ENCODE measurements around the gene UCK1. TPM values are rescaled to one million over a fixed set of nuclear protein-coding genes. Genes with fewer than 3 reads are reported as not detected.

The UCK1 gene
- total and polyA plus RNA-seq, 2 of the 8 experiments (the other 6 are each of a cell fraction or from before 2014, with no cell fraction given), result 35.1 to 42.0 TPM

DNA sequence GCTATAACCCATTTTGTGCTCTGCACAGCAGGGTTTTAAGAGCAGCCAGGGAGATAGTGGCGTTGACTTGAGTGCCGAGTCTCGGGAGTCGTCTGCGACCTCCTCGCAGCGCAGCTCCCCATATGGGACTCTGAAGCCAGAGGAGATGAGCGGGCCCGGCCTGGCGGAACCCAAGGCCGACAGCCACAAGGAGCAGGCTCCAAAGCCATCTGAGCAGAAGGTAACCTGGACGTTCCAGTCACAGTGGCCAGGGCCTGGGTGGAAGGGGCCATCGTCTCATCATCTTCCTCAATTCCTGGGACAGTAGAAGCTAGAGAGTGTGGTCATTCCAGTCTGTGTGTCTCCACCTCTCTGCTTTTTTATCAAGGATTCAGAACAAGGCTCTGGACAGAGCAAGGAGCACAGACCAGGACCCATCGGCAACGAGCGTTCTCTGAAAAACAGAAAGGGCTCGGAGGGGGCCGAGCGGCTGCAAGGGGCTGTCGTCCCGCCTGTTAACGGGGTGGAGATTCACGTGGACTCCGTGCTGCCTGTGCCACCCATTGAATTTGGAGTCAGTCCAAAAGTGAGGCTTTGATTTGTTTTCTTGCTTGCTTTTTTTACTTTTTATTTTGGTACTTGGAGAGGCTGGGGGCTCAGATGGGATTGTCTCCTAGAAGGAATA is 48.6 kb downstream of the UCK1 start (continued):
- TF ChIP-seq CHD7 (IDR thresholded peaks at IDR 0.05; ENCODE audit: insufficient replicate concordance, low read length) (no peak), SIRT6 (IDR thresholded peaks at IDR 0.05; ENCODE audit: low read length) (no peak), SIN3A (conservative IDR thresholded peaks at IDR 0.05 in 1 of 2, IDR thresholded peaks at IDR 0.05 in 1 of 2; ENCODE audit: low read depth in 1 of 2, low read length in 2 of 2) (no peak), BRCA1 (IDR thresholded peaks at IDR 0.05; ENCODE audit: low read depth, low read length) (no peak), TBP (IDR thresholded peaks at IDR 0.05; ENCODE audit: low read depth, low read length) (no peak), FOSL1 (IDR thresholded peaks at IDR 0.05; ENCODE audit: insufficient read depth, low read depth, low read length) (no peak), EP300 (IDR thresholded peaks at IDR 0.05; ENCODE audit: borderline replicate concordance in 1 of 2, low read depth in 2 of 2, low read length in 2 of 2) (no peak)

Data from H1 (cell line).